BE2C (cell line): ENCODE data around the gene CREG2.

Experiments used
- DNase-seq: peaks from one replicate; pipeline ENCODE4 v3.0.0-alpha.2; 2020
- H3K27me3 ChIP-seq: fragments of 250-450 bp; sonication (Bioruptor Pico); 2 replicates; pipeline ENCODE4 v1.5.1; 2020; ENCODE audit warnings: mild to moderate bottlenecking
- H3K36me3 ChIP-seq: fragments of 250-450 bp; sonication (Bioruptor Pico); 2 replicates; pipeline ENCODE4 v1.5.1; 2020; ENCODE audit warnings: mild to moderate bottlenecking
- H3K4me1 ChIP-seq: fragments of 250-450 bp; sonication (Bioruptor Pico); 2 replicates; pipeline ENCODE4 v1.5.1; 2020
- H3K4me3 ChIP-seq: 2 replicates; pipeline ENCODE4 v1.5.1; 2011; ENCODE audit warnings: low read depth, low read length
- H3K9me3 ChIP-seq: fragments of 250-450 bp; sonication (Bioruptor Pico); 2 replicates; pipeline ENCODE4 v1.5.1; 2020
- CTCF ChIP-seq: IDR thresholded peaks from 2 replicates; pipeline ENCODE4 v1.5.1; 2012; ENCODE audit warnings: mild to moderate bottlenecking, low read depth, low read length

CREG2 gene

GRCh38 chr2:101374821-101375561, 12.3 kb downstream of the CREG2 start:
- Histone ChIP-seq H3K9me3 (no peaks in the 10 kb centered on the region), H3K4me1 (no peaks in the 10 kb centered on the region), H3K27me3 (no peaks in the 10 kb centered on the region), H3K36me3 (no peaks in the 10 kb centered on the region), H3K4me3 (no peak overlapping the region)
- DNase-seq: no peak
- no peak for TF ChIP-seq CTCF

GRCh38 chr2:101372792-101373191, 14.5 kb downstream of the CREG2 start:
- DNase-seq: no peak
- Histone ChIP-seq H3K9me3 (no peaks in the 10 kb centered on the region), H3K36me3 (no peaks in the 10 kb centered on the region), H3K27me3 (no peaks in the 10 kb centered on the region), H3K4me3 (no peak overlapping the region), H3K4me1 (no peaks in the 10 kb centered on the region)
- no peak for TF ChIP-seq CTCF

- TF ChIP-seq CTCF: no peak
- Histone ChIP-seq H3K9me3 (no peaks in the 10 kb centered on the region), H3K27me3 (no peaks in the 10 kb centered on the region), H3K4me3 (no peak overlapping the region), H3K36me3 (no peaks in the 10 kb centered on the region), H3K4me1 (no peaks in the 10 kb centered on the region)
- no peak for DNase-seq
These were observed 15.7 kb downstream of the CREG2 start for GRCh38 chr2:101371636-101372035.

- no peaks in the 10 kb centered on the region for H3K27me3 ChIP-seq
- TF ChIP-seq CTCF: no peak
- no peaks in the 10 kb centered on the region for H3K4me1 ChIP-seq
- no peak overlapping the region for H3K4me3 ChIP-seq
- no peaks in the 10 kb centered on the region for H3K9me3 ChIP-seq
- no peak for DNase-seq
- H3K36me3 ChIP-seq: no peaks in the 10 kb centered on the region
These were observed 18.2 kb downstream of the CREG2 start for GRCh38 chr2:101369100-101369499.

- Histone ChIP-seq H3K4me1 (no peaks in the 10 kb centered on the region), H3K36me3 (no peaks in the 10 kb centered on the region)
- TF ChIP-seq CTCF: no peak
These were observed 18.9 kb downstream of the CREG2 start for GRCh38 chr2:101368376-101368775.

GRCh38 chr2:101367508-101367907, 19.8 kb downstream of the CREG2 start:
- no peaks in the 10 kb centered on the region for H3K36me3 ChIP-seq
- H3K27me3 ChIP-seq: no peaks in the 10 kb centered on the region
- H3K9me3 ChIP-seq: no peaks in the 10 kb centered on the region
- no peak overlapping the region for H3K4me3 ChIP-seq
- DNase-seq: no peak
- no peaks in the 10 kb centered on the region for H3K4me1 ChIP-seq
- TF ChIP-seq CTCF: no peak

More at GRCh38 chr2:101368376-101368775, 18.9 kb downstream of the CREG2 start:
- Histone ChIP-seq H3K9me3 (no peaks in the 10 kb centered on the region), H3K4me3 (no peak overlapping the region), H3K27me3 (no peaks in the 10 kb centered on the region)
- DNase-seq: no peak
